Measurements from ENCODE around the gene RNF126. TPM values are rescaled to one million over a fixed set of nuclear protein-coding genes. Genes with fewer than 3 reads are reported as not detected.
"Not testable (repeated sequence)": the region's sequence is repeated elsewhere in the genome, so short reads cannot be mapped to it uniquely, and the experiment has no call there.

The RNF126 gene
- total RNA-seq, 4 donors from 2014 or later: 40.1 to 87.7 (median 47.7) TPM

DNA sequence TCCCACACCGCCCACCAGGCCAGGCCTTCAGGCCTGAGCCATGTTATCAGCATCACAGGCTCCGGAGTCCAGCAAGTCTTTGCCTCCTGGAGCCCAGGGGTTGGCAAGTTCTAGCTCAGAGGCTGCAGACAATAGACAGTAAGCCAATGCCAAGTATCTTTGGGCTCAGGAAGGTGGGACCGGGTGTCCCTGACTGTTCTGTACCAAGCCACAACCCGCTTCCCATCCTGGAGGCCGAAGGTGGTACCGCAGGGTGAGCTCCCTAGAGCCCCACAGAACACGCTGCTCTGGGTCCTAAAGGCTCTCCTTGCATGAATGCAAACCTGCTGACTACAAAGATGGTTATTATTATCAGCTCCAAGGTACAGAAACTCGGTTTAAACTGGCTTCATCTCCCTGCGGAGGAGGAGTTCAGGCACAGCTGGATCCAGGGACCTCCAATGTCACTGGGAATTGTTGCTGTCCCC, 7.6 kb upstream of the RNF126 start:
- ATAC-seq (ENCODE audit: low FRiP score) (no peak), DNase-seq (ENCODE audit: low spot score) (no peak)
- TF ChIP-seq, protein P1, sequence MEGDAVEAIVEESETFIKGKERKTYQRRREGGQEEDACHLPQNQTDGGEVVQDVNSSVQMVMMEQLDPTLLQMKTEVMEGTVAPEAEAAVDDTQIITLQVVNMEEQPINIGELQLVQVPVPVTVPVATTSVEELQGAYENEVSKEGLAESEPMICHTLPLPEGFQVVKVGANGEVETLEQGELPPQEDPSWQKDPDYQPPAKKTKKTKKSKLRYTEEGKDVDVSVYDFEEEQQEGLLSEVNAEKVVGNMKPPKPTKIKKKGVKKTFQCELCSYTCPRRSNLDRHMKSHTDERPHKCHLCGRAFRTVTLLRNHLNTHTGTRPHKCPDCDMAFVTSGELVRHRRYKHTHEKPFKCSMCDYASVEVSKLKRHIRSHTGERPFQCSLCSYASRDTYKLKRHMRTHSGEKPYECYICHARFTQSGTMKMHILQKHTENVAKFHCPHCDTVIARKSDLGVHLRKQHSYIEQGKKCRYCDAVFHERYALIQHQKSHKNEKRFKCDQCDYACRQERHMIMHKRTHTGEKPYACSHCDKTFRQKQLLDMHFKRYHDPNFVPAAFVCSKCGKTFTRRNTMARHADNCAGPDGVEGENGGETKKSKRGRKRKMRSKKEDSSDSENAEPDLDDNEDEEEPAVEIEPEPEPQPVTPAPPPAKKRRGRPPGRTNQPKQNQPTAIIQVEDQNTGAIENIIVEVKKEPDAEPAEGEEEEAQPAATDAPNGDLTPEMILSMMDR (IDR thresholded peaks at IDR 0.05): no peak

DNA sequence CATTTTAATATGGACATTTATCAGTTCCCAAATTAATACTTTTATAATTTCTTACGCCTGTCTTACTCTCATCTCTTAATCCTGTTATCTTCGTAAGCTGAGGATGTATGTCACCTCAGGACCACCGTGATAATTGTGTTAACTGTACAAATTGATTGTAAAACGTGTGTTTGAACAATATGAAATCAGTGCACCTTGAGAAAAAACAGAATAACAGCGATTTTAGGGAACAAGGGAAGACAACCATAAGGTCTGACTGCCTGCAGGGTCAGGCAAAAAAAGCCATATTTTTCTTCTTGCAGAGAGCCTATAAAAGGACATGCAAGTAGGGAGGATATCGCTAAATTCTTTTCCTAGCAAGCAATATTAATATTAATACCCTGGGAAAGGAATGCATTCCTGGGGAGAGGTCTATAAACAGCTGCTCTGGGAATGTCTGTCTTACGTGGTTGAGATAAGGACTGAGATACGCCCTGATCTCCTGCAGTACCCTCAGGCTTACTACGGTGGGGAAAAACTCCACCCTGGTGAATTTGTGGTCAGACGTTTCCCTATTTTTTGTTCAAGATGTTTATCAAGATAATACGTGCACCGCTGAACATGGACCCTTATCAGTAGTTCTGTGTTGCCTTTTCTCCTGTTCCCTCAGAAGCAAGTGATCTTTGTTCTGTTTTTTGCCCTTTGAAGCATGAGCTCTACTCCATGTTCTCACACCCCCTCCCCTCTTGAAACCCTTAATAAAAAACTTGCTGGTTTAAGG, 5.8 kb upstream of the RNF126 start:
- DNase-seq (ENCODE audit: low spot score); ATAC-seq (ENCODE audit: low FRiP score): not testable (repeated sequence)

DNA sequence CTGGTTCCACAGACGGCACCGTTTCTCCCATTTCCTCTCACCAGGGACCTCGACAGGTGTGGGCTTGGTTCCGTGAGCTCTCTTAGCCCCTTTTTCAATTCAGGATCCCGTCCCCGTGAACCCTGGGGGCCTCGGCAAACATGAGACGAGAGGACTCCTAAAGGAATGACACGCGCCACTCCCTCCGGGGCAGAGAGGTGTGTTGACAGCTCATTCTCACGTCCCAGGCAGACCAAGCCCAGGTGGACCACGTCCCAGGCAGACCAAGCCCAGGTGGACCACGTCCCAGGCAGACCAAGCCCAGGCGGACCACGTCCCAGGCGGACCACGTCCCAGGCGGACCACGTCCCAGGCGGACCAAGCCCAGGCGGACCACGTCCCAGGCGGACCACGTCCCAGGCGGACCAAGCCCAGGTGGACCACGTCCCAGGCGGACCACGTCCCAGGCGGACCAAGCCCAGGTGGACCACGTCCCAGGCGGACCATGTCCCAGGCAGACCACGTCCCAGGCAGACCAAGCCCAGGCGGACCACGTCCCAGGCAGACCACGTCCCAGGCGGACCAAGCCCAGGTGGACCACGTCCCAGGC, 4.1 kb upstream of the RNF126 start:
- not testable (repeated sequence) for ATAC-seq (ENCODE audit: low FRiP score); DNase-seq (ENCODE audit: low spot score)

DNA sequence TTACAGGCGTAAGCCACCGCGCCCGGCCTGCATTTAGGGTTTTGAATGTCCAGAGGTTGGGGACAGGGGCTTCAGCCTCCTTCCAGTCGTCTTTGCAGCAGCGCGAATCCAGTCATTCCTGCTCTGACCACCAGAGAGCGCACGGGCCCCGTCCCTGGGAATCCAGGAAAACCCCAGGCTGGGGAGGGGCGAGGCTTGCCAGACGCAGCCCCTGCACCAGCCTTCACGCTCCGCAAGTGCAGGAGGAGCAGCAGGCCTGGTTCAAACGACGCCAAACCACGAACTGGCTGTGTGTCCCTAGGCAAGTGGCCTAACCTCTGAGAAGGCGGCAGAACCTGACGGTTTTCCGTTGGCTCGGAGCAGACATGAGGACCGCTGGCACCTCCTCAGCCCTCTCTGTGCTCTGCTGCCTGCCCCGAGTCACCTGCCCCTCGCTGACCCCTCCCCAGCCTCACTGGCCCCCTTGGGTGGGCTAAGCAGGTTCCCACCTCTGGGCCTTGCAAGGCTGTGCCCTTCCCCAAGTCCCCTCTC, 2.0 kb upstream of the RNF126 start:
- ATAC-seq (ENCODE audit: low FRiP score): peak; percentile 45
- TF ChIP-seq, protein P1 (IDR thresholded peaks at IDR 0.05): peak in 2 of 3 donors; percentile 45 to 94
- peak; percentile 83 for DNase-seq (ENCODE audit: low spot score)

DNA sequence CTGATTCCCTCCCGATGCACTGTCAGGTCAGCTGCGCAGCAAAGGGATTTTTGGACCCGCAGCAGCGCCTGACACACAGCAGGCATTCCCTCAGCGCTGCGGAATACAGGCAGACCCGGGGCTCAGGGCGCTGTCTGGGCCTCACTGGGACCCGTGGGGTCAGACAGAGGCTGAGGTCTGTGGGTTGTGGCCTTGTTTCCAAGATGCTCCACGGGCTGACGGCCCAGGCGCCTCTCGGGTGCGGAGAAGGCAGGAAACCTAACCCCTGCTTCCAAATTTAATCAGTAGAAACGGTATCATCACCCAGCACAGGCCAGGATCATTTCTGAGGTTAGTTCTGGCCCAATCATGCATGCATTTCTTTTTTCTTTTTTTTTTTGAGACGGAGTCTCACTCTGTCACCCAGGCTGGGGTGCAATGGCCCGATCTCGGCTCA, 686 bp upstream of the RNF126 start:
- TF ChIP-seq, protein P1 (IDR thresholded peaks at IDR 0.05): no peak
- DNase-seq (ENCODE audit: low spot score) (no peak), ATAC-seq (ENCODE audit: low FRiP score) (no peak)

DNA sequence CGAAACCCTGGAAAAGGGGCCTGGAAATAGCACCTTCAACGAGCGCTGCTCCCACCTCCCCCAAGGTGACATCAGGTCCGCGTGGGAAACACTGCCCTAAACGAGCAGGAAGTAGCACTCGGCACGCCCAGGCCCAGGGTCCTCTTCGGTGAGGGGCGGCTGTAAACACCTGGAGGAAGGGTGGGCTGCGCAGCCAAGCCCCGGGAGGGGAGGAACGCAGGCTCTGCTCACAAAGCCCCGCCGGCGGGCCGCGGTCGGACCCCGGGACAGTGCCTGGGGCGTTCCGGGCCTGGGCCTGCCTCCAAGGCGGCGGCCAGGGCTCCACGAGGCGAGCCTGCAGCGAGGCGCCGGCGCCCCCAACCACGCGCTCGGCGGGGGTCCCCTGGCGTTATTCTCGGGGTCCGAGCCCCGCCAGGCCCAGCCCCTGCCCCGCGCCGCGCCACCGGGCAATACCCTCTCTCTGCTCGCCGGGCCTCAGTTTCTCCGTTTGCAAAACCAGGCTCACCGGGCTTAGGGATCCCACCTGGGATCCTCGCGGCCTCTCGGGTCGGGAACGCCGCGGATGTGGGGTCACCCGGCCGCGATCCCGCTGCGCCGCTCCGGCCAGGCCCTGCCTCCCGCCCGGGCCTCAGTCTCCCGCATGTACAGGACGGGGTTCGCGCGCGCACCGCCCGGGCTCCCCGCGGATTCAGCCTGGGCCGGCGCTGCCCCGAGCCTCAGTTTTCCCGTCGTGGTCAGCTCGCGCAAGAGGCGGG, 630 bp downstream of the RNF126 start:
- ATAC-seq (ENCODE audit: low FRiP score) (peak; percentile 10), DNase-seq (ENCODE audit: low spot score) (no peak)
- TF ChIP-seq, protein P1 (IDR thresholded peaks at IDR 0.05): no peak

DNA sequence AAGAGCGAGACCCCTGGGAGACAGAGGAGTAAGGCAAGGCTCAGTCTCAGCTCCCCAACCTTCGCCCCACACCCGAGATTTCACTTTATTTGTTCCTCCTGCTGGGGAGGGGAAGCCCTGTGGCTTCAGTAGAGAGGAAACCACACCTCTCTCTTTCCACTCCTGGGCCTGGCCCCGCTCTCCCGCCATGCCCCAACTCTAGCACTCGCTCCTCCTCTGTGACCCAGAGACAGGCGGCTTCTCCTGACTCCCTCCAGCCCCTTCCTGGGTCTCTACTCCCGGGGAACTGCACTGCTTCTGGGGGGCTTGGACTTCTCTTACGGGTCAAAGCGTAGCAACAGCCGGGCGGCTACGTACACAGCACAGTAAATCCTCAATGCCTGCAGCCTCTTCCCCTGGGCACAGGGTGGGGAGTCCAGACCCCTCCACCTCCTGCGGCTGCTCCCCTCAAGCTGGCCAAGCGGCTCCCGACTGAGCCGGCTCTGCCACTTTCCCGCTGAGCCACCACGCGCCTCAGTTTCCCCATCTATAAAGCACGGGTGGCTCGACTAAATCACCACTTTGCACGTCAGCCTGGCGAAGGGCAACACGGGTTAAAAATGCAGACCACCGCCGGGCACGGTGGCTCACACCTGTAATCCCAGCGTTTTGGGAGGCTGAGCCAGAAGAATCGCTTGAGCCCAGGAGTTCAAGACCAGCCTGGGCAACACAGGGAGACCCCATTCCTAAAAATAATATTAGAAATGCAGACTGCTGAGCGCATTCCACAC, 1.4 kb downstream of the RNF126 start:
- ATAC-seq (ENCODE audit: low FRiP score): no peak
- TF ChIP-seq, protein P1 (IDR thresholded peaks at IDR 0.05): no peak
- no peak for DNase-seq (ENCODE audit: low spot score)
